Kidney capillary endothelial cell (primary cell): Measurements from ENCODE around the gene GNAL.
"Not testable (repeated sequence)": the region's sequence is repeated elsewhere in the genome, so short reads cannot be mapped to it uniquely, and the experiment has no call there.

Experiments
- DNase-seq: peaks from one replicate; pipeline ENCODE4 v3.0.0-alpha.2; 2018; ENCODE audit warnings: low spot score

The GNAL gene

GRCh38 chr18:11850821-11851145, 161.7 kb downstream of the GNAL start:
- no peak for DNase-seq

GRCh38 chr18:11851146-11851805, 162.2 kb downstream of the GNAL start, which contains the start of gene CHMP1B:
Gene CHMP1B (plus strand): TSS chr18:11851413. CDS start chr18:11851512, 99 bp downstream.
- peak; percentile 92 for DNase-seq

- DNase-seq, result peak; percentile 32
Measured at GRCh38 chr18:11851806-11852337, 162.8 kb downstream of the GNAL start.

GRCh38 chr18:11854554-11854953, 165.5 kb downstream of the GNAL start:
- not testable (repeated sequence) for DNase-seq

GRCh38 chr18:11857177-11857887, 168.3 kb downstream of the GNAL start:
- DNase-seq, result peak; percentile 94

GRCh38 chr18:11859282-11859830, 170.3 kb downstream of the GNAL start:
- no peak for DNase-seq

GRCh38 chr18:11859903-11860407, 170.9 kb downstream of the GNAL start:
- DNase-seq, result peak; percentile 90

- DNase-seq, result no peak
Measured at GRCh38 chr18:11860594-11861450, 171.8 kb downstream of the GNAL start.

GRCh38 chr18:11861583-11862288, 172.7 kb downstream of the GNAL start:
- no peak for DNase-seq

GRCh38 chr18:11862468-11863137, 173.5 kb downstream of the GNAL start:
- no peak for DNase-seq

- DNase-seq, result no peak
Measured at GRCh38 chr18:11864471-11864870, 175.4 kb downstream of the GNAL start.

- no peak for DNase-seq
Measured at GRCh38 chr18:11865071-11865470, 176.0 kb downstream of the GNAL start.

GRCh38 chr18:11866329-11866728, 177.3 kb downstream of the GNAL start:
- DNase-seq, result no peak

- no peak for DNase-seq
Measured at GRCh38 chr18:11866764-11867163, 177.7 kb downstream of the GNAL start.

- DNase-seq, result no peak
Measured at GRCh38 chr18:11868230-11868629, 179.2 kb downstream of the GNAL start.

GRCh38 chr18:11871501-11871900, 182.4 kb downstream of the GNAL start:
- no peak for DNase-seq

- no peak for DNase-seq
Measured at GRCh38 chr18:11872479-11873136, 183.5 kb downstream of the GNAL start.

- no peak for DNase-seq
Measured at GRCh38 chr18:11873670-11874340, 184.7 kb downstream of the GNAL start.

GRCh38 chr18:11874676-11875075, 185.6 kb downstream of the GNAL start:
- DNase-seq, result no peak
